Gastroesophageal sphincter (tissue), 4 donors: ENCODE data around the gene GNAQ. TPM values are rescaled to one million over a fixed set of nuclear protein-coding genes. Genes with fewer than 3 reads are reported as not detected.
A peak's percentile ranks its signal among the peaks of the same experiment; 100 is the strongest.

ENCODE experiments used
- ATAC-seq: fragments of 150-250 bp; one replicate; pipeline ENCODE4 v1.9.1; 2016; ENCODE audit warnings: mild to moderate bottlenecking, moderate library complexity
- H3K27ac ChIP-seq, 4 donors: fragments of 200-600 bp; sonication (generic) in 3 of 4; 1 replicate in 3 of 4; 2 replicates in 1 of 4; pipeline ENCODE4 v1.5.1; 2016 to 2019
- H3K27me3 ChIP-seq: fragments of 200-600 bp; sonication (generic); one replicate; pipeline ENCODE4 v1.5.1; 2019
- H3K36me3 ChIP-seq, 2 donors: fragments of 200-600 bp; sonication (generic); one replicate each; pipeline ENCODE4 v1.5.1; 2019; ENCODE audit warnings: control low read depth in 1 of 2
- H3K4me1 ChIP-seq, 3 donors: fragments of 200-600 bp; sonication (generic); 1 replicate in 2 of 3; 2 replicates in 1 of 3; pipeline ENCODE4 v1.5.1; 2016 to 2019; ENCODE audit warnings: control low read depth in 2 of 3
- H3K4me3 ChIP-seq, 2 donors: fragments of 200-600 bp; sonication (generic); one replicate each; pipeline ENCODE4 v1.5.1; 2019; ENCODE audit warnings: mild to moderate bottlenecking in 1 of 2, moderate library complexity in 1 of 2
- H3K9me3 ChIP-seq, 3 donors: fragments of 200-600 bp; sonication (generic); one replicate each; pipeline ENCODE4 v1.5.1; 2017 to 2019; ENCODE audit warnings: control low read depth in 2 of 3
- EP300 ChIP-seq: sonication (generic); formaldehyde crosslinking; IDR thresholded peaks from one replicate; pipeline ENCODE4 v1.6.1; 2017; ENCODE audit warnings: antibody characterized with exemption, mild to moderate bottlenecking
- POLR2A ChIP-seq, 2 donors: fragments of 450-650 bp; IDR thresholded peaks; one replicate each; pipeline ENCODE4 v1.6.1; 2017; ENCODE audit warnings: antibody characterized with exemption in 2 of 2, mild to moderate bottlenecking in 2 of 2, moderate library complexity in 1 of 2
- POLR2AphosphoS5 ChIP-seq: sonication (generic); formaldehyde crosslinking; IDR thresholded peaks from one replicate; pipeline ENCODE4 v1.6.1; 2017; ENCODE audit warnings: antibody characterized with exemption
- WGBS, 2 donors: methylation state at CpG; one replicate each; pipeline ENCODE4 v1.1.5; 2018; ENCODE audit warnings: low coverage in 1 of 2; 5-methylcytosine and 5-hydroxymethylcytosine counted together
- total RNA-seq, 4 donors: library from RNA; depleted of rRNA; stranded (reverse); fragments of >200 nt; gene quantifications; one replicate each; pipeline ENCODE4 v1.1.0, GENCODE V29; 2016
- TF ChIP-seq, protein P1 (sequence below), 4 experiments: fragments of 200-600 bp in 2 of 4; fragments of 450-650 bp in 2 of 4; sonication (generic) in 1 of 4; IDR thresholded peaks; one replicate each; pipeline ENCODE4 v1.5.1; 2017 to 2019; ENCODE audit warnings: antibody characterized with exemption in 4 of 4, mild to moderate bottlenecking in 2 of 4, moderate library complexity in 2 of 4

Gene GNAQ
- total RNA-seq, 4 donors from 2014 or later = 57.6 to 86.4 (median 70.8) TPM

DNA sequence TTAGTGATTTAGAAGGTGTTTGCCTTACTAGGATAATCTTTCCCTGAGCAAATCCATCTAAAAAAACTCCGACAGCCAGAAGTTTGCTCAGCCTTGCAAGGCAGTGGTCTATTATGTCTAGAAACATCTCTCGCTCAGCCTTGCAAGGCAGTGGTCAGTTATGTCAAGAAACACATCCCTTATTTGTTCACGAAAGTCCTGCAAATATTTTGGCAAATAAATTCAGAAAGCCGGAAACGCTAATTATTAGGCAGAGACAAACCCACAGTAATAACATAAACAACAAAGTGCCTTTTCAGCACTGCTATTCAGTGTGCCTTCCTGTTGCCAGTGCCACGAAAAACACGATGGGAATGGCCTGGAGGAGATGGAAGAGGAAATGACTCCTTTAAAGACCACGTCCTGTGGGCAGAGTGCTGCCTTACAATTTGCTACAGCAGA, 184.5 kb downstream of the GNAQ start:
- WGBS, 2 donors = 27 to 42% methylated on average over 7 to 8 of the region's 8 CpGs

DNA sequence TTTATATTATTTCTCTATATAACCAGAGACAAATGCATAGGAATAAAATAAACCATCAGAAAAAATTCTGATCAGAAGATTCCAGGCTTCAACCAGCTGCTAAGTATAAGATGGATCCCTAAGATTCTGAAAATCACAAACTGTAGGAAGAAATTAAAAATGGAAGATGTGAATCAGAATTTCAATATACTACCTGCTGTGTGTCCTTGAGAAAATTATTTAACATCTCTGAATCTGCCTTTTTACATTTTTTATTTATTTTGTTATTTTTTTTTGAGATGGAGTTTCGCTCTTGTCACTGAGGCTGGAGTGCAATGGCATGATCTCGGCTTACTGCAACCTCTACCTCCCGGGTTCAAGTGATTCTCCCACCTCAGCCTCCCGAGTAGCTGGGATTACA, 187.2 kb downstream of the GNAQ start:
- Histone ChIP-seq H3K27me3 (no peaks in the 10 kb centered on the region), H3K9me3 (no peaks in the 10 kb centered on the region), H3K36me3 (no peaks in the 10 kb centered on the region), H3K27ac (no peak overlapping the region), H3K4me3 (no peak overlapping the region), H3K4me1 (peaks cover 7 to 75% (median 32%) of the 10 kb centered on the region in 3 donors)
- ATAC-seq = no peak
- WGBS, 2 donors = 92 to 98% methylated on average over 2 to 4 of the region's 4 CpGs
- TF ChIP-seq, protein P1, sequence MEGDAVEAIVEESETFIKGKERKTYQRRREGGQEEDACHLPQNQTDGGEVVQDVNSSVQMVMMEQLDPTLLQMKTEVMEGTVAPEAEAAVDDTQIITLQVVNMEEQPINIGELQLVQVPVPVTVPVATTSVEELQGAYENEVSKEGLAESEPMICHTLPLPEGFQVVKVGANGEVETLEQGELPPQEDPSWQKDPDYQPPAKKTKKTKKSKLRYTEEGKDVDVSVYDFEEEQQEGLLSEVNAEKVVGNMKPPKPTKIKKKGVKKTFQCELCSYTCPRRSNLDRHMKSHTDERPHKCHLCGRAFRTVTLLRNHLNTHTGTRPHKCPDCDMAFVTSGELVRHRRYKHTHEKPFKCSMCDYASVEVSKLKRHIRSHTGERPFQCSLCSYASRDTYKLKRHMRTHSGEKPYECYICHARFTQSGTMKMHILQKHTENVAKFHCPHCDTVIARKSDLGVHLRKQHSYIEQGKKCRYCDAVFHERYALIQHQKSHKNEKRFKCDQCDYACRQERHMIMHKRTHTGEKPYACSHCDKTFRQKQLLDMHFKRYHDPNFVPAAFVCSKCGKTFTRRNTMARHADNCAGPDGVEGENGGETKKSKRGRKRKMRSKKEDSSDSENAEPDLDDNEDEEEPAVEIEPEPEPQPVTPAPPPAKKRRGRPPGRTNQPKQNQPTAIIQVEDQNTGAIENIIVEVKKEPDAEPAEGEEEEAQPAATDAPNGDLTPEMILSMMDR (IDR thresholded peaks at IDR 0.05) = no peak
- TF ChIP-seq POLR2A (IDR thresholded peaks at IDR 0.05) (no peak), POLR2AphosphoS5 (no peak), EP300 (no peak)

More for the DNA sequence above, 184.5 kb downstream of the GNAQ start:
- no peak for ATAC-seq
- Histone ChIP-seq H3K27ac (peak overlapping the region in 3 of 4 donors; percentile 69 to 80 (median 77)), H3K9me3 (no peaks in the 10 kb centered on the region), H3K36me3 (no peaks in the 10 kb centered on the region), H3K4me1 (peaks cover 3 to 67% (median 28%) of the 10 kb centered on the region in 3 donors), H3K4me3 (no peak overlapping the region), H3K27me3 (no peaks in the 10 kb centered on the region)
- TF ChIP-seq POLR2AphosphoS5 = peak; percentile 15
- TF ChIP-seq, protein P1 (IDR thresholded peaks at IDR 0.05) = no peak
- TF ChIP-seq EP300 = no peak
- TF ChIP-seq POLR2A (IDR thresholded peaks at IDR 0.05) = no peak

DNA sequence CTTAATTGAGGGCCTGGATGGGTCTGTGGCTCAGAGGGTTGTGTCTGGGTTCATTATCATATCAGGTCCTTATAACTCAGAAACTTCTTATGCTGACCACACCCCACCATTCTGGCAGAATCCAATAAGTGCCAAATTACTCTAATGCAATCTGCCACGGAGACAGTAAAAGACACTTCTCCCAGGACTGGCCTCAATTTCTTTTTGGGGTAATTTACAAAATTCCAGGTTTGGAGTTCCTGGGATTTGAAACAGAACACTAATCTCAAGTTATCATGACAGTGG, 187.8 kb downstream of the GNAQ start:
- H3K36me3 ChIP-seq = no peaks in the 10 kb centered on the region
- peaks cover 8 to 73% (median 31%) of the 10 kb centered on the region in 3 donors for H3K4me1 ChIP-seq
- no peaks in the 10 kb centered on the region for H3K9me3 ChIP-seq
- H3K4me3 ChIP-seq = no peak overlapping the region
- H3K27me3 ChIP-seq = no peaks in the 10 kb centered on the region
- WGBS, 2 donors = 73 to 100% methylated on average over 1 of the region's 1 CpG
- no peak for TF ChIP-seq EP300
- TF ChIP-seq POLR2AphosphoS5 = no peak
- TF ChIP-seq, protein P1 (IDR thresholded peaks at IDR 0.05) = no peak
- TF ChIP-seq POLR2A (IDR thresholded peaks at IDR 0.05) = no peak
- ATAC-seq = no peak
- H3K27ac ChIP-seq = no peak overlapping the region

DNA sequence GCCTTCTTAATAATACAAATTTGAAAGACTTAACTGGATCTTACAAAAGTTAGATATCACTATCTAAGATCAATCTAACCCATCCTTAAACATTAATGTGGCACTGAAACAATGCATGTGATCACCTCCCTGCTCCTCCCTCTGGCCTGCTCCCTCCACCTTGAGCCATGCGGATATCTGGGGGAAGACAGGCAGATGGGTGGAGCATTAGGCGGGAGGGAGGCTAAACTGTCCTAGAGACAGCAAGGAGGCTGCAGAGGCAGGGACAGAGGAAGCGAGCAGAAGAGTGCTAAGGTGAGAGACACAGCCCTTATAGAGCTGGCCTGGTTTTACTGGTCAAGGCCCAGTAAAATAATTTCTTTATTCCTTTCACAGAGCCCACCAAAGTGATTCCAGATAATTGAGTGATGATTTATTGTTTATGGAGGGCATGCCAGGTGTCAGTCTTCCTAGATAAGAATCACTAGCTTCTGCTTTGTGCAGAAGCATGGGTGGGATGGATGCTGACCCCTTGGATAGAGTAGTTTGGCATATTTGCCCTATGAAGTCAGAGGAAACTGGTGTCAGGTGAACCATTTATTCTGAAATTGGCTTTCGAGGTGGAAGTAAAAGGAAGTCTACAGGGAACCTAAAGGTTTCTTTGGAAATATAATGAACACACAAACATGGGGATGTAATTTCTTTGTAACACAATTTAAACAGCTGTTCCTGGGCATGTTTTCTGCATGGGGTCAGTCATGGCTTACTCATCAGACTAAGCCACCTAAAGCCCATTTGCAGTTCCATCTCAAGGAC, 188.3 kb downstream of the GNAQ start:
- ATAC-seq = no peak
- Histone ChIP-seq H3K4me3 (no peak overlapping the region), H3K4me1 (peaks cover 5 to 68% (median 28%) of the 10 kb centered on the region in 3 donors), H3K27ac (no peak overlapping the region), H3K9me3 (no peaks in the 10 kb centered on the region), H3K36me3 (no peaks in the 10 kb centered on the region), H3K27me3 (no peaks in the 10 kb centered on the region)
- 95 to 100% methylated on average over 3 to 4 of the region's 4 CpGs for WGBS, 2 donors
- TF ChIP-seq, protein P1 (IDR thresholded peaks at IDR 0.05) = no peak
- no peak for TF ChIP-seq POLR2A (IDR thresholded peaks at IDR 0.05)
- TF ChIP-seq EP300 = no peak
- TF ChIP-seq POLR2AphosphoS5 = no peak

DNA sequence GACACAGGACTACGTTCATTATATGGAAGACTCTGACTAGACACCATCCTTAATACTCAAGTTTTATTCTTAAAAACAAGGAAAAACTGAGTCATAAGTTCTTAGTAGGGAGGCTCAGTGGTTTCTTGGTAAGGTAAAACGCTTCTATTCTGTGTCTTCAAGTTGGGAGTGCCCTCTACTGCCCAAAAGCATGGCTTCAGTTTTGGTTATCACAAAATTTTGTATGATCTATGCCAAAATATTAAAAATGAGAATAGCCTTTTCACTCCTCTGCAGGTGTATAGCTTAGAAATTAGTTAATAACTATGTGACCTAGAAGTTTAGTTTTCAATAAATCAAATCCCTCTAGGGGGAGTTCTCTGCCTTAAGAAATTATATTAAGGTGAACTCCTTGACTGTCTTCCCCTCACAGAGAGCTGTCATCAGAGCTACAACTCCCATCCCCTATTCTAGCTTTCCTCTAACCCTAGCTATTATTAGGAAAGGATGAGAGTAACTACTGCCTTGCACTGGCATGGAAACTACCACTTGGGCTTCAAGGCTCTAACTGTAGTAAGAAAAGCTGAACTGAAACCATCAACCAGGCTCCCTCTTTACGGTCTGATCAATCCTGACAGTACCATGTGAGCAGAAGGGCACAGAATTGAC, 189.7 kb downstream of the GNAQ start:
- WGBS, 2 donors = 42 to 89% methylated on average over 2 to 3 of the region's 3 CpGs

More for the DNA sequence above, 189.7 kb downstream of the GNAQ start:
- Histone ChIP-seq H3K27me3 (no peaks in the 10 kb centered on the region), H3K4me1 (peaks cover 5 to 54% (median 16%) of the 10 kb centered on the region in 3 donors), H3K36me3 (no peaks in the 10 kb centered on the region), H3K27ac (no peak overlapping the region), H3K4me3 (no peak overlapping the region), H3K9me3 (no peaks in the 10 kb centered on the region)
- TF ChIP-seq, protein P1 (IDR thresholded peaks at IDR 0.05) = peak in 2 of 4 experiments; percentile 26 to 41
- TF ChIP-seq POLR2AphosphoS5 = no peak
- no peak for ATAC-seq
